Liver (tissue), 9 donors: Measurements from ENCODE around the gene GPR183. TPM values are rescaled to one million over a fixed set of nuclear protein-coding genes. Genes with fewer than 3 reads are reported as not detected.

Source experiments
- DNase-seq: peaks from one replicate; pipeline ENCODE4 v3.0.0-alpha.2; 2017; ENCODE audit warnings: low spot score
- H3K27ac ChIP-seq, 2 donors: one replicate each; pipeline ENCODE4 v1.7.0; 2013; ENCODE audit warnings: inconsistent platforms in 2 of 2, low read length in 2 of 2, control low read depth in 1 of 2, low read depth in 1 of 2, mild to moderate bottlenecking in 1 of 2
- H3K27me3 ChIP-seq, 4 donors: one replicate each; pipeline versions ENCODE4 v1.6.1 to v1.7.0; 2013; ENCODE audit warnings: low read length in 3 of 4, inconsistent platforms in 1 of 4, mild to moderate bottlenecking in 1 of 4, moderate library complexity in 1 of 4; ENCODE audit not compliant: control insufficient read depth in 4 of 4, insufficient read depth in 4 of 4
- H3K36me3 ChIP-seq, 4 donors: one replicate each; pipeline versions ENCODE4 v1.6.1 to v1.7.0; 2013; ENCODE audit warnings: low read length in 3 of 4, mild to moderate bottlenecking in 3 of 4, low read depth in 1 of 4, moderate library complexity in 1 of 4; ENCODE audit not compliant: control insufficient read depth in 4 of 4, insufficient read depth in 3 of 4
- H3K4me1 ChIP-seq, 4 donors: one replicate each; pipeline versions ENCODE4 v1.6.1 to v1.7.0; 2013; ENCODE audit warnings: low read length in 3 of 4, mild to moderate bottlenecking in 3 of 4, moderate library complexity in 1 of 4; ENCODE audit not compliant: control insufficient read depth in 4 of 4, insufficient read depth in 4 of 4
- H3K4me3 ChIP-seq, 3 donors: one replicate each; pipeline versions ENCODE4 v1.6.1 to v1.7.0; 2013; ENCODE audit warnings: low read length in 3 of 3, control low read depth in 1 of 3, low read depth in 1 of 3, mild to moderate bottlenecking in 1 of 3
- H3K9ac ChIP-seq, 2 donors: one replicate each; pipeline ENCODE4 v1.7.0; 2013; ENCODE audit warnings: low read length in 2 of 2, mild to moderate bottlenecking in 2 of 2, moderate library complexity in 2 of 2, control low read depth in 1 of 2, low read depth in 1 of 2
- H3K9me3 ChIP-seq, 4 donors: one replicate each; pipeline versions ENCODE4 v1.6.1 to v1.7.0; 2013; ENCODE audit warnings: low read length in 3 of 4; ENCODE audit not compliant: control insufficient read depth in 4 of 4
- EGR1 ChIP-seq, 2 donors: IDR thresholded peaks; 2 replicates each; pipeline ENCODE4 v1.6.1; 2016 to 2018; ENCODE audit warnings: antibody characterized with exemption in 2 of 2, low read depth in 2 of 2
- HNF4A ChIP-seq, 2 donors: conservative IDR thresholded peaks; 2 replicates each; pipeline ENCODE4 v1.6.1; 2016; ENCODE audit warnings: antibody characterized with exemption in 2 of 2, mild to moderate bottlenecking in 2 of 2
- HNF4G ChIP-seq: IDR thresholded peaks from 2 replicates; pipeline ENCODE4 v1.6.1; 2016; ENCODE audit warnings: antibody characterized with exemption
- JUND ChIP-seq, 2 donors: IDR thresholded peaks; 2 replicates each; pipeline ENCODE4 v1.6.1; 2016; ENCODE audit warnings: antibody characterized with exemption in 2 of 2
- NR2F2 ChIP-seq: IDR thresholded peaks from 2 replicates; pipeline ENCODE4 v1.6.1; 2016; ENCODE audit warnings: antibody characterized with exemption
- REST ChIP-seq: IDR thresholded peaks from 2 replicates; pipeline ENCODE4 v1.6.1; 2016; ENCODE audit warnings: antibody characterized with exemption, mild to moderate bottlenecking
- RXRA ChIP-seq, 2 donors: IDR thresholded peaks; 2 replicates each; pipeline ENCODE4 v1.6.1; 2017 to 2018; ENCODE audit warnings: antibody characterized with exemption in 2 of 2, mild to moderate bottlenecking in 1 of 2
- TAF1 ChIP-seq: conservative IDR thresholded peaks from 2 replicates; pipeline ENCODE4 v1.6.1; 2016; ENCODE audit warnings: antibody characterized with exemption, mild to moderate bottlenecking
- YY1 ChIP-seq: IDR thresholded peaks from 2 replicates; pipeline ENCODE4 v1.6.1; 2016; ENCODE audit warnings: antibody characterized with exemption, mild to moderate bottlenecking
- ZBTB33 ChIP-seq: IDR thresholded peaks from 2 replicates; pipeline ENCODE4 v1.6.1; 2016; ENCODE audit warnings: antibody characterized with exemption
- WGBS: extraction: QIAGEN DNeasy Blood & Tissue Kit; methylation state at CpG from one replicate; pipeline ENCODE4 v1.1.7; 2013; 5-methylcytosine and 5-hydroxymethylcytosine counted together
- polyA plus RNA-seq, 2 donors: library from polyadenylated mRNA; stranded (reverse) in 1 of 2; unstranded in 1 of 2; fragments of 200-250 nt in 1 of 2; fragments of >200 nt in 1 of 2; fragmentation: Nextera tagmentation in 1 of 2; extraction: Ambion mirVana in 1 of 2; gene quantifications; one replicate each; pipeline versions ENCODE4 v1.2.1 to v1.2.3, GENCODE V29; 2013 to 2015
- total RNA-seq, 2 donors: library from RNA; depleted of rRNA; stranded (reverse); fragments of >200 nt; gene quantifications; one replicate each; pipeline ENCODE4 v1.2.3, GENCODE V29; 2014
- TF ChIP-seq, protein P1 (sequence below): fragments of 150-350 bp; IDR thresholded peaks from 2 replicates; pipeline ENCODE4 v1.5.1; 2017; ENCODE audit warnings: improper control_type of control experiment, low read depth, low read length; ENCODE audit not compliant: missing input control
- TF ChIP-seq, protein P2 (sequence below): IDR thresholded peaks from 2 replicates; pipeline ENCODE4 v1.6.1; 2016; ENCODE audit warnings: antibody characterized with exemption
- donor health status: healthy.
- donor health status: healthy.
- donor health status: healthy.
- donor health status: healthy.
- donor health status: healthy.

The GPR183 gene
- total and polyA plus RNA-seq, 4 donors: 0.89 to 4.3 (median 2.9) TPM

GRCh38 chr13:99264051-99264450, 43.1 kb downstream of the GPR183 start:
- Histone ChIP-seq H3K27me3 (no peaks in the 10 kb centered on the region), H3K4me3 (no peak overlapping the region), H3K36me3 (peaks cover 0 to 8% (median 2%) of the 10 kb centered on the region in 4 donors), H3K27ac (no peak overlapping the region), H3K9me3 (no peaks in the 10 kb centered on the region), H3K9ac (no peak overlapping the region), H3K4me1 (peaks cover 0 to 11% (median 8%) of the 10 kb centered on the region in 4 donors)
- TF ChIP-seq, protein P1, sequence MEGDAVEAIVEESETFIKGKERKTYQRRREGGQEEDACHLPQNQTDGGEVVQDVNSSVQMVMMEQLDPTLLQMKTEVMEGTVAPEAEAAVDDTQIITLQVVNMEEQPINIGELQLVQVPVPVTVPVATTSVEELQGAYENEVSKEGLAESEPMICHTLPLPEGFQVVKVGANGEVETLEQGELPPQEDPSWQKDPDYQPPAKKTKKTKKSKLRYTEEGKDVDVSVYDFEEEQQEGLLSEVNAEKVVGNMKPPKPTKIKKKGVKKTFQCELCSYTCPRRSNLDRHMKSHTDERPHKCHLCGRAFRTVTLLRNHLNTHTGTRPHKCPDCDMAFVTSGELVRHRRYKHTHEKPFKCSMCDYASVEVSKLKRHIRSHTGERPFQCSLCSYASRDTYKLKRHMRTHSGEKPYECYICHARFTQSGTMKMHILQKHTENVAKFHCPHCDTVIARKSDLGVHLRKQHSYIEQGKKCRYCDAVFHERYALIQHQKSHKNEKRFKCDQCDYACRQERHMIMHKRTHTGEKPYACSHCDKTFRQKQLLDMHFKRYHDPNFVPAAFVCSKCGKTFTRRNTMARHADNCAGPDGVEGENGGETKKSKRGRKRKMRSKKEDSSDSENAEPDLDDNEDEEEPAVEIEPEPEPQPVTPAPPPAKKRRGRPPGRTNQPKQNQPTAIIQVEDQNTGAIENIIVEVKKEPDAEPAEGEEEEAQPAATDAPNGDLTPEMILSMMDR: no peak
- peak; percentile 28 for TF ChIP-seq NR2F2
- DNase-seq: no peak
- 78% methylated on average over 1 of the region's 1 CpG for WGBS

GRCh38 chr13:99263126-99263785, 43.9 kb downstream of the GPR183 start:
- Histone ChIP-seq H3K27me3 (no peaks in the 10 kb centered on the region), H3K9ac (no peak overlapping the region), H3K27ac (no peak overlapping the region), H3K4me3 (no peak overlapping the region), H3K9me3 (no peaks in the 10 kb centered on the region), H3K4me1 (peaks cover 0 to 11% (median 8%) of the 10 kb centered on the region in 4 donors), H3K36me3 (peaks cover 0 to 8% (median 2%) of the 10 kb centered on the region in 4 donors)
- TF ChIP-seq, protein P1: no peak
- TF ChIP-seq HNF4G (no peak), NR2F2 (no peak), RXRA (IDR thresholded peaks at IDR 0.05) (no peak), YY1 (no peak), EGR1 (IDR thresholded peaks at IDR 0.05; ENCODE audit: low read depth in 2 of 2) (no peak), TAF1 (no peak), REST (no peak), HNF4A (conservative IDR thresholded peaks at IDR 0.05) (no peak), JUND (IDR thresholded peaks at IDR 0.05) (no peak), ZBTB33 (no peak)
- TF ChIP-seq, protein P2, sequence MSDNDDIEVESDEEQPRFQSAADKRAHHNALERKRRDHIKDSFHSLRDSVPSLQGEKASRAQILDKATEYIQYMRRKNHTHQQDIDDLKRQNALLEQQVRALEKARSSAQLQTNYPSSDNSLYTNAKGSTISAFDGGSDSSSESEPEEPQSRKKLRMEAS: no peak
- DNase-seq: no peak
- WGBS: 96% methylated on average over 7 of the region's 7 CpGs
